Prostate gland (tissue), 2 donors: ENCODE results near the gene TACC2. TPM values are rescaled to one million over a fixed set of nuclear protein-coding genes. Genes with fewer than 3 reads are reported as not detected.

Experiments used
- DNase-seq: peaks from one replicate; pipeline ENCODE4 v3.0.0-alpha.2; 2019; ENCODE audit warnings: low spot score
- H3K27ac ChIP-seq, 2 donors: fragments of 200-600 bp; sonication (generic); 2 replicates each; pipeline ENCODE4 v1.5.1; 2017 to 2019
- H3K27me3 ChIP-seq: fragments of 200-600 bp; sonication (generic); replicated peaks from 2 replicates; pipeline ENCODE4 v1.5.1; 2019; ENCODE audit not compliant: insufficient read depth
- H3K36me3 ChIP-seq, 2 donors: fragments of 200-600 bp; sonication (generic); 1 replicate in 1 of 2; 2 replicates in 1 of 2; pipeline versions ENCODE4 v1.5.1 to v1.8.1; 2017 to 2019
- H3K4me1 ChIP-seq: fragments of 200-600 bp; sonication (generic); replicated peaks from 2 replicates; pipeline ENCODE4 v1.5.1; 2019
- H3K4me3 ChIP-seq, 2 donors: fragments of 200-600 bp; sonication (generic); 2 replicates each; pipeline ENCODE4 v1.5.1; 2017 to 2019
- H3K9me3 ChIP-seq: fragments of 200-600 bp; sonication (generic); 2 replicates; pipeline ENCODE4 v1.5.1; 2017
- CTCF ChIP-seq, 4 experiments: fragments of 200-600 bp in 2 of 4; fragments of 450-650 bp in 2 of 4; sonication (generic) in 2 of 4; IDR thresholded peaks; 1 replicate in 3 of 4; 2 replicates in 1 of 4; pipeline ENCODE4 v1.5.1; 2016 to 2019; ENCODE audit warnings: antibody characterized with exemption in 4 of 4, mild to moderate bottlenecking in 2 of 4, moderate library complexity in 2 of 4
- POLR2A ChIP-seq: fragments of 450-650 bp; IDR thresholded peaks from one replicate; pipeline ENCODE4 v1.6.1; 2016; ENCODE audit warnings: antibody characterized with exemption, mild to moderate bottlenecking
- POLR2AphosphoS5 ChIP-seq: sonication (generic); formaldehyde crosslinking; IDR thresholded peaks from one replicate; pipeline ENCODE4 v1.6.1; 2017; ENCODE audit warnings: antibody characterized with exemption
- WGBS: methylation state at CpG from one replicate; pipeline ENCODE4 v1.1.5; 2018; 5-methylcytosine and 5-hydroxymethylcytosine counted together
- intact Hi-C: fragments of 100-400 bp; cut with DNase I; formaldehyde crosslinking; loops from one replicate; pipeline ENCODE4 v1.14.2; 2022
- total RNA-seq, 2 donors: library from RNA; depleted of rRNA; stranded (reverse); fragments of >200 nt; gene quantifications; one replicate each; pipeline ENCODE4 v1.1.0, GENCODE V29; 2016

The TACC2 gene
- total RNA-seq, 2 donors from 2014 or later = 101 to 140 TPM

- Histone ChIP-seq H3K4me1 (peaks cover 9% of the 10 kb centered on the region), H3K27me3 (no peaks in the 10 kb centered on the region), H3K27ac (peak overlapping the region; percentile 79 to 81), H3K4me3 (no peak overlapping the region), H3K9me3 (no peaks in the 10 kb centered on the region), H3K36me3 (no peaks in the 10 kb centered on the region)
- no peak for DNase-seq
- WGBS = 83% methylated on average over 5 of the region's 5 CpGs
- TF ChIP-seq POLR2AphosphoS5 (no peak), POLR2A (no peak), CTCF (IDR thresholded peaks at IDR 0.05) (no peak)
- intact Hi-C loops = loop anchor here (5.0 kb wide), 1 partner anchor 68 kb away; the partner anchor contains the start of gene NSMCE4A
Observed at GRCh38 chr10:122045212-122045611, 56.2 kb downstream of the TACC2 start.

DNA sequence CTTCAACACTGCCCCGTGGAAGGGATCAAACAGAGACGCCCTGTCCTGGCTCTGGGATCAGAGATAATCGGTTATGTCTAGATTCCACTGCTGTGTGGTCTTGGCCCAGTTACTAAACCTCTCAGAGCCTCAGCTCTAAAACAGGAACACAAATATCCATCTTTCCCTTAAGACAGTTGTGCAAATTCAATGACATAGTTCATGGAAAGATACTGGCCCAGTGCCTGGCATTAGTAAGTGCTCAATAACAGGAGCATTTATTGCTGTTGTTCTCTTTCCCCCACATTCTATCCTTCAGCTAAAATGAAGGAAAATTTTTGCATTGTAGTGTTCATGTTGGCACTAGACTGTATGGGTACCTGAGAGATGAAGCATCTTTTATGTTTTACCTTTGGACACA lies 58.6 kb downstream of the TACC2 start:
- intact Hi-C loops = loop anchor here (5.0 kb wide), 1 partner anchor 70 kb away; the partner anchor contains the start of gene NSMCE4A
- 94% methylated on average over 3 of the region's 3 CpGs for WGBS
- peaks cover 9% of the 10 kb centered on the region for H3K4me1 ChIP-seq

DNA sequence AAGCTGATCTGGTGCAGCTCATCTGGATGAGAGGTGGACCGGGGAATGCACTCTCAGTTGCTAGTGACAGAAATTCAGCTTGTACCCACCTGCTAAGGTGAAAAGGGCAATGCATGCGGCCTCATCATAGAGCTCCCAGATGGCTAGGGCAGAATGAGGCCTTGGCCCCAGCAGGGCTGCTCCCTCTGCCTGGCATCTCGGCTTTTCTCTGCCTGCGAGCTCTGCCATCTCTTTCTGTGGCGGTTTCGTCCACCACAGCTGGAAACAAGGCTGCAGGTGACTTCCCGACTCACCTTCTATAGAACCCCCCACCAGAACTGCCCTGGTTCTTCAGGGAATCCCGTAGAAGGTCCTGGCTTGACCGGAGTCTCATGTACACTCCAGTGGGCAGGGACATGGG lies 60.1 kb downstream of the TACC2 start:
- WGBS = 91% methylated on average over 9 of the region's 9 CpGs
- DNase-seq = no peak

More for the DNA sequence above, 58.6 kb downstream of the TACC2 start:
- TF ChIP-seq POLR2A (no peak), POLR2AphosphoS5 (no peak), CTCF (IDR thresholded peaks at IDR 0.05) (no peak)
- H3K27me3 ChIP-seq = no peaks in the 10 kb centered on the region
- no peak for DNase-seq
- no peak overlapping the region for H3K4me3 ChIP-seq
- H3K9me3 ChIP-seq = no peaks in the 10 kb centered on the region
- peak overlapping the region in 1 of 2 donors; percentile 14 for H3K27ac ChIP-seq
- H3K36me3 ChIP-seq = no peaks in the 10 kb centered on the region

GRCh38 chr10:122050311-122050710 lies 61.3 kb downstream of the TACC2 start:
- intact Hi-C loops = no loop called here
- H3K27ac ChIP-seq = peak overlapping the region; percentile 62 to 71
- no peaks in the 10 kb centered on the region for H3K4me1 ChIP-seq

More for the DNA sequence above, 60.1 kb downstream of the TACC2 start:
- intact Hi-C loops = loop anchor here (5.0 kb wide), 1 partner anchor 72 kb away; the partner anchor contains the start of gene NSMCE4A
- Histone ChIP-seq H3K36me3 (no peaks in the 10 kb centered on the region), H3K27me3 (no peaks in the 10 kb centered on the region), H3K9me3 (no peaks in the 10 kb centered on the region), H3K4me3 (no peak overlapping the region), H3K27ac (peak overlapping the region in 1 of 2 donors; percentile 62), H3K4me1 (peaks cover 9% of the 10 kb centered on the region)
- TF ChIP-seq POLR2A = no peak
- no peak for TF ChIP-seq CTCF (IDR thresholded peaks at IDR 0.05)
- no peak for TF ChIP-seq POLR2AphosphoS5

More at GRCh38 chr10:122050311-122050710, 61.3 kb downstream of the TACC2 start:
- H3K36me3 ChIP-seq = no peaks in the 10 kb centered on the region
- H3K4me3 ChIP-seq = no peak overlapping the region
- no peaks in the 10 kb centered on the region for H3K9me3 ChIP-seq
- 91% methylated on average over 10 of the region's 10 CpGs for WGBS
- no peaks in the 10 kb centered on the region for H3K27me3 ChIP-seq
- no peak for DNase-seq
- no peak for TF ChIP-seq CTCF (IDR thresholded peaks at IDR 0.05)
- no peak for TF ChIP-seq POLR2AphosphoS5
- TF ChIP-seq POLR2A = no peak
